Loucy (cell line): Measurements from ENCODE around the gene RAPGEF1.

Source experiments
- CTCF ChIP-seq: fragments of 200-600 bp; sonication (generic); conservative IDR thresholded peaks from 2 replicates; pipeline ENCODE4 v1.5.1; 2014; ENCODE audit warnings: mild to moderate bottlenecking, antibody characterized with exemption, low read length
- EZH2phosphoT487 ChIP-seq: fragments of 200-600 bp; IDR thresholded peaks from 2 replicates; pipeline ENCODE4 v1.6.1; 2018; ENCODE audit warnings: antibody characterized with exemption, mild to moderate bottlenecking, moderate library complexity, borderline replicate concordance

- no peak for TF ChIP-seq CTCF
- TF ChIP-seq EZH2phosphoT487, result no peak
These were observed 151.5 kb downstream of the RAPGEF1 start for GRCh38 chr9:131588396-131588795.
